SH-SY5Y (cell line): ENCODE results near the gene KCNMB1.

Experiments used
- GATA2 ChIP-seq: IDR thresholded peaks from 2 replicates; pipeline ENCODE4 v1.6.1; 2011; ENCODE audit warnings: mild to moderate bottlenecking, low read depth, low read length
- GATA3 ChIP-seq: IDR thresholded peaks from 2 replicates; pipeline ENCODE4 v1.6.1; 2011; ENCODE audit warnings: low read depth, mild to moderate bottlenecking, low read length, moderate library complexity

DNA sequence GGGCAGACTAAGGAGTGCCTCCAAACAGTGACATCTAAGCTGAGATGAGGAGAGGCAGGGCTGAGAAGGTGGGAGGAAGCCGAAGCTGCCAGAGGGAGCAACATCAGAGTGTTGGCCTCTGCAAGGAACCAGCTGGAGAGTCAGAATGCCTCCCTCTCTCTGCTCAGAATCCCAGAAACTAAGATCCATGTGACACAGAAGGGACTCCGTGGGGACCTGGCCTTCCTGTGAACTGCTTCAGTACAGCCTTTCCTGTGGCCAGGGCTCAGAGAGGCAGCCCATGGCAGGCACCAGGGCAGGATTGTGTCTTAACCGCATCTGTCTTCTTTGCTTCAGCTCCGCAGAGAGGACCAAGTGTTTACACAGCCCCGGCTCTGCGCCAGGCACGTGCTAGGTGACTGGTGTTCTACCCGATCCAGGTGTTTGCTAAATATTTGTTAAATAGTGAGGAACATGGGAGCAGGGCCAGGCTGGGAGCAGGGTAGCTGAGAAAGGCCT, 33.5 kb downstream of the KCNMB1 start:
- TF ChIP-seq GATA3 (no peak), GATA2 (no peak)
